Caco-2 (cell line): ENCODE measurements around the gene NPIPB2. TPM values are rescaled to one million over a fixed set of nuclear protein-coding genes. Genes with fewer than 3 reads are reported as not detected.

ENCODE experiments used
- BruUV-seq: library from RNA; stranded (reverse); fragments of 400-500 nt; replicated peaks from 2 replicates; lab custom pipeline; 2021; lab: Mats Ljungman, UMichigan
- CTCF ChIA-PET: fragments of 300-600 bp; sonication (Branson Sonifier 250); formaldehyde crosslinking; loops from one replicate; lab custom pipeline; 2022; ENCODE audit warnings: antibody characterized with exemption; lab: Charles Lee
- POLR2A ChIA-PET: fragments of 300-600 bp; sonication (Branson Sonifier 250); formaldehyde crosslinking; loops from one replicate; lab custom pipeline; 2022; ENCODE audit warnings: antibody characterized with exemption; lab: Charles Lee
- DNase-seq, 2 experiments: peaks; one replicate each; pipeline versions ENCODE4 v3.0.0 to v3.0.0-alpha.2; 2020 to 2022
- H3K27me3 ChIP-seq: replicated peaks from 2 replicates; pipeline ENCODE4 v1.6.0; 2011; ENCODE audit warnings: low read length; ENCODE audit not compliant: control insufficient read depth, insufficient read depth
- H3K36me3 ChIP-seq: 2 replicates; pipeline ENCODE4 v1.5.1; 2011; ENCODE audit warnings: low read length; ENCODE audit not compliant: control insufficient read depth, insufficient read depth
- H3K4me1 ChIP-seq: fragments of 250-450 bp; sonication (Bioruptor Pico); 2 replicates; pipeline ENCODE4 v1.5.1; 2020; ENCODE audit warnings: mild to moderate bottlenecking
- H3K4me3 ChIP-seq: 2 replicates; pipeline ENCODE4 v1.5.1; 2011; ENCODE audit warnings: low read depth, mild to moderate bottlenecking, control low read depth, low read length
- H3K9me3 ChIP-seq: fragments of 250-450 bp; sonication (Bioruptor Pico); 2 replicates; pipeline ENCODE4 v1.5.1; 2020; ENCODE audit warnings: mild to moderate bottlenecking, moderate library complexity
- H3K27ac Mint-ChIP-seq: one replicate; pipeline ENCODE4 v1.8.0; 2022; ENCODE audit warnings: mixed read lengths; ENCODE audit not compliant: unreplicated experiment
- H3K27me3 Mint-ChIP-seq: one replicate; pipeline ENCODE4 v1.8.0; 2022; ENCODE audit warnings: mixed read lengths; ENCODE audit not compliant: insufficient read depth, unreplicated experiment
- H3K36me3 Mint-ChIP-seq: one replicate; pipeline ENCODE4 v1.8.0; 2022; ENCODE audit warnings: mild to moderate bottlenecking, mixed read lengths; ENCODE audit not compliant: insufficient read depth, unreplicated experiment
- H3K4me1 Mint-ChIP-seq: one replicate; pipeline ENCODE4 v1.8.0; 2022; ENCODE audit warnings: low read depth, mixed read lengths; ENCODE audit not compliant: unreplicated experiment
- H3K4me3 Mint-ChIP-seq: one replicate; pipeline ENCODE4 v1.8.0; 2022; ENCODE audit warnings: mild to moderate bottlenecking, moderate library complexity, mixed read lengths; ENCODE audit not compliant: unreplicated experiment
- H3K9me3 Mint-ChIP-seq: one replicate; pipeline ENCODE4 v1.8.0; 2022; ENCODE audit warnings: mixed read lengths; ENCODE audit not compliant: unreplicated experiment
- intact Hi-C: fragments of 100-400 bp; cut with micrococcal nuclease; formaldehyde crosslinking; loops from one replicate; pipeline ENCODE4 v1.10.0; 2022; ENCODE audit not compliant: unreplicated experiment
- total RNA-seq: library from RNA; stranded (reverse); gene quantifications from 2 replicates; pipeline ENCODE4 v1.2.3, GENCODE V29; 2022
- TF ChIP-seq, protein P1 (sequence below), 2 experiments: fragments of 200-600 bp in 1 of 2; IDR thresholded peaks; 1 replicate in 1 of 2; 2 replicates in 1 of 2; pipeline versions ENCODE4 v1.5.1 to v1.8.0; 2011 to 2022; ENCODE audit warnings: antibody characterized with exemption in 1 of 2, control low read depth in 1 of 2, inconsistent platforms in 1 of 2, low read depth in 1 of 2, low read length in 1 of 2, mild to moderate bottlenecking in 1 of 2, moderate library complexity in 1 of 2; ENCODE audit not compliant: insufficient read depth in 1 of 2, severe bottlenecking in 1 of 2, unreplicated experiment in 1 of 2

NPIPB2 gene
- total RNA-seq, 1 experiment from 2014 or later: 6.8 TPM

DNA sequence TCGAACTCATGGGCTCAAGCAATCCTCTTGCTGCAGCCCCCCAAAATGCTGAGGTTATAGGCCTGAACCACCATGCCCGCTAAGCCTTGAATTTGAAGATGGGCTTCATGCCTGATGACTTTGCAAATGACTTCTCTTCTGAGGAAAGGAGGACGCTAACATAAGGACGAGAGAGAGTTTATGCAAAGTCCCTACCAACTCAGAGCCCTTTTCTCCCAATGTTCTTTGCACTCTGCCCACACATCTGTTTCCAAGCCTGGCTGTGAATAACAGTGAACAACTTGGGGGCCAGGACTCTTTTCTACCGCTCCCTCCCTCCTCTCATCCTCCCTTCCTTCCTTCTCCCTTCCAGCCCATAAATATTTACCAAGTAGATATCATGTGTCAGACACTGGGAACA, 8.5 kb upstream of the NPIPB2 start:
- Histone ChIP-seq H3K4me1 (no peaks in the 10 kb centered on the region), H3K36me3 (no peaks in the 10 kb centered on the region), H3K4me3 (no peak overlapping the region), H3K9me3 (no peaks in the 10 kb centered on the region), H3K27me3 (no peaks in the 10 kb centered on the region)
- H3K36me3 Mint-ChIP-seq: no peaks in the 10 kb centered on the region
- no peak for DNase-seq
- ChIA-PET POLR2A (no interaction called here), CTCF (no interaction called here)
- H3K4me1 Mint-ChIP-seq: no peaks in the 10 kb centered on the region
- no peak overlapping the region for H3K4me3 Mint-ChIP-seq
- BruUV-seq: no TSS peak
- H3K27me3 Mint-ChIP-seq: no peaks in the 10 kb centered on the region
- intact Hi-C loops: no loop called here
- TF ChIP-seq, protein P1, sequence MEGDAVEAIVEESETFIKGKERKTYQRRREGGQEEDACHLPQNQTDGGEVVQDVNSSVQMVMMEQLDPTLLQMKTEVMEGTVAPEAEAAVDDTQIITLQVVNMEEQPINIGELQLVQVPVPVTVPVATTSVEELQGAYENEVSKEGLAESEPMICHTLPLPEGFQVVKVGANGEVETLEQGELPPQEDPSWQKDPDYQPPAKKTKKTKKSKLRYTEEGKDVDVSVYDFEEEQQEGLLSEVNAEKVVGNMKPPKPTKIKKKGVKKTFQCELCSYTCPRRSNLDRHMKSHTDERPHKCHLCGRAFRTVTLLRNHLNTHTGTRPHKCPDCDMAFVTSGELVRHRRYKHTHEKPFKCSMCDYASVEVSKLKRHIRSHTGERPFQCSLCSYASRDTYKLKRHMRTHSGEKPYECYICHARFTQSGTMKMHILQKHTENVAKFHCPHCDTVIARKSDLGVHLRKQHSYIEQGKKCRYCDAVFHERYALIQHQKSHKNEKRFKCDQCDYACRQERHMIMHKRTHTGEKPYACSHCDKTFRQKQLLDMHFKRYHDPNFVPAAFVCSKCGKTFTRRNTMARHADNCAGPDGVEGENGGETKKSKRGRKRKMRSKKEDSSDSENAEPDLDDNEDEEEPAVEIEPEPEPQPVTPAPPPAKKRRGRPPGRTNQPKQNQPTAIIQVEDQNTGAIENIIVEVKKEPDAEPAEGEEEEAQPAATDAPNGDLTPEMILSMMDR (IDR thresholded peaks at IDR 0.05; ENCODE audit: insufficient read depth in 1 of 2, low read depth in 1 of 2, low read length in 1 of 2, severe bottlenecking in 1 of 2, unreplicated experiment in 1 of 2): no peak
- H3K9me3 Mint-ChIP-seq: no peaks in the 10 kb centered on the region
- H3K27ac Mint-ChIP-seq: no peak overlapping the region

GRCh38 chr16:11949527-11949926, 7.7 kb upstream of the NPIPB2 start:
- POLR2A ChIA-PET: no interaction called here
- Mint-ChIP-seq H3K4me1 (no peaks in the 10 kb centered on the region), H3K27ac (no peak overlapping the region), H3K4me3 (no peak overlapping the region), H3K36me3 (no peaks in the 10 kb centered on the region), H3K27me3 (no peaks in the 10 kb centered on the region), H3K9me3 (no peaks in the 10 kb centered on the region)
- H3K4me1 ChIP-seq: no peaks in the 10 kb centered on the region
- H3K9me3 ChIP-seq: no peaks in the 10 kb centered on the region
- TF ChIP-seq, protein P1 (IDR thresholded peaks at IDR 0.05; ENCODE audit: insufficient read depth in 1 of 2, low read depth in 1 of 2, low read length in 1 of 2, severe bottlenecking in 1 of 2, unreplicated experiment in 1 of 2): peak; percentile 23 to 51
- no peaks in the 10 kb centered on the region for H3K36me3 ChIP-seq
- CTCF ChIA-PET: interaction anchor here (0.8 to 1.9 kb wide), 2 partner anchors 19 to 119 kb away, joined by 4 to 29 read pairs; no protein-coding TSS in a partner anchor
- no peak overlapping the region for H3K4me3 ChIP-seq
- no peaks in the 10 kb centered on the region for H3K27me3 ChIP-seq
- intact Hi-C loops: loop anchor here (1.0 kb wide), 2 partner anchors 23 to 119 kb away; no protein-coding TSS in a partner anchor
- DNase-seq: peak; percentile 56 to 68
- BruUV-seq: no TSS peak

GRCh38 chr16:11948819-11949218, 7.0 kb upstream of the NPIPB2 start:
- POLR2A ChIA-PET: interaction anchor here (0.5 kb wide), 1 partner anchor 131 kb away, joined by 3 read pairs; no protein-coding TSS in a partner anchor
- no peak overlapping the region for H3K27ac Mint-ChIP-seq
- DNase-seq: no peak
- Histone ChIP-seq H3K9me3 (no peaks in the 10 kb centered on the region), H3K36me3 (no peaks in the 10 kb centered on the region), H3K4me1 (no peaks in the 10 kb centered on the region), H3K4me3 (no peak overlapping the region), H3K27me3 (no peaks in the 10 kb centered on the region)
- intact Hi-C loops: loop anchor here (1.0 kb wide), 2 partner anchors 23 to 119 kb away; no protein-coding TSS in a partner anchor
- no peak overlapping the region for H3K4me3 Mint-ChIP-seq
- H3K36me3 Mint-ChIP-seq: no peaks in the 10 kb centered on the region
- TF ChIP-seq, protein P1 (IDR thresholded peaks at IDR 0.05; ENCODE audit: insufficient read depth in 1 of 2, low read depth in 1 of 2, low read length in 1 of 2, severe bottlenecking in 1 of 2, unreplicated experiment in 1 of 2): no peak
- no TSS peak for BruUV-seq
- no peaks in the 10 kb centered on the region for H3K9me3 Mint-ChIP-seq
- H3K27me3 Mint-ChIP-seq: no peaks in the 10 kb centered on the region
- CTCF ChIA-PET: interaction anchor here (0.8 to 1.9 kb wide), 2 partner anchors 19 to 119 kb away, joined by 4 to 29 read pairs; no protein-coding TSS in a partner anchor
- no peaks in the 10 kb centered on the region for H3K4me1 Mint-ChIP-seq
